ENCODE measurements around the gene MEA1.
"Not testable (repeated sequence)": the region's sequence is repeated elsewhere in the genome, so short reads cannot be mapped to it uniquely, and the experiment has no call there.

Gene MEA1

DNA sequence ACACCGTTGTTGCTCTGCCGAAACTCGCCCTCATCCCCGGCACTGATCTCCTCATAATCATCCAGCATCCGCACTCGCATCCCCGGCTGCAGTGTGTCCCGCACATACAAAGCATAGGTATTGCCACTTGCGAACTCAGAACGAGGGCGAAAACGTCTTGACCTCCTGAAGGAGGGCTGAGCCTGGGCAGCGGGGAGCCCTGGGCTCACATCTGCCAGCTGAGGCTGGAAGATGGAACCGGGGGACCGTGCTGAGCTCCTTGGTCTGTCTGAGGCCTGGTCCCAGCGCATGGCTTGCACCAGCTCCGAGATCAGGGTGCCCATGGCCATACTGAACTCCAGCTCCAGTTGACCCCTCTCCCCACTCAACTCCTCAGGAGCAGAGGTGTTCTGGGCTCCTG, 37.2 kb upstream of the MEA1 start:
- no peak overlapping the region; the same call in 1 of the 2 replicates for H3K27ac ChIP-seq

DNA sequence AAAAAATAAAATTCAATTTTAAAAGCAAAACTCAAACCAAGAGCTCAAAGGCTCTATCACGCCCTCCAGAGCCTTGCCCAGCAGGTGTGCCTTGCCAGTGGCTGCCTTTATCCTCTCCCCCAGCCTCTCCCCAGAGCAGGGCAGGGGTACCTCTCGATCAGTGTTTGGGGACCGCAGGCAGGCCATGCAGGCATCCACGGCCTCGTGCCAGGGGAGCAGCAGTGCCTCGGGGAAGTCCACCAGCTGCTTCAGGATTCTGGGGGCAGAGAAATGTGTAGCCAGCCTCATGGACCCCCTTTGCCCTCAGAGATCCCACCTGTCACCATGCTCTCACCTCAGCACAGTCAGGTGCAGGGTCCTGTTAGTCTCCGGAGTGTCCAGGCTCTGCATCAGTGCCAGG, 34.3 kb upstream of the MEA1 start:
- H3K27ac ChIP-seq, result no peak overlapping the region
- TF ChIP-seq, protein P1, sequence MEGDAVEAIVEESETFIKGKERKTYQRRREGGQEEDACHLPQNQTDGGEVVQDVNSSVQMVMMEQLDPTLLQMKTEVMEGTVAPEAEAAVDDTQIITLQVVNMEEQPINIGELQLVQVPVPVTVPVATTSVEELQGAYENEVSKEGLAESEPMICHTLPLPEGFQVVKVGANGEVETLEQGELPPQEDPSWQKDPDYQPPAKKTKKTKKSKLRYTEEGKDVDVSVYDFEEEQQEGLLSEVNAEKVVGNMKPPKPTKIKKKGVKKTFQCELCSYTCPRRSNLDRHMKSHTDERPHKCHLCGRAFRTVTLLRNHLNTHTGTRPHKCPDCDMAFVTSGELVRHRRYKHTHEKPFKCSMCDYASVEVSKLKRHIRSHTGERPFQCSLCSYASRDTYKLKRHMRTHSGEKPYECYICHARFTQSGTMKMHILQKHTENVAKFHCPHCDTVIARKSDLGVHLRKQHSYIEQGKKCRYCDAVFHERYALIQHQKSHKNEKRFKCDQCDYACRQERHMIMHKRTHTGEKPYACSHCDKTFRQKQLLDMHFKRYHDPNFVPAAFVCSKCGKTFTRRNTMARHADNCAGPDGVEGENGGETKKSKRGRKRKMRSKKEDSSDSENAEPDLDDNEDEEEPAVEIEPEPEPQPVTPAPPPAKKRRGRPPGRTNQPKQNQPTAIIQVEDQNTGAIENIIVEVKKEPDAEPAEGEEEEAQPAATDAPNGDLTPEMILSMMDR (conservative IDR thresholded peaks at IDR 0.05), result no peak

More for the DNA sequence above, 37.2 kb upstream of the MEA1 start:
- TF ChIP-seq, protein P1 (conservative IDR thresholded peaks at IDR 0.05), result no peak

DNA sequence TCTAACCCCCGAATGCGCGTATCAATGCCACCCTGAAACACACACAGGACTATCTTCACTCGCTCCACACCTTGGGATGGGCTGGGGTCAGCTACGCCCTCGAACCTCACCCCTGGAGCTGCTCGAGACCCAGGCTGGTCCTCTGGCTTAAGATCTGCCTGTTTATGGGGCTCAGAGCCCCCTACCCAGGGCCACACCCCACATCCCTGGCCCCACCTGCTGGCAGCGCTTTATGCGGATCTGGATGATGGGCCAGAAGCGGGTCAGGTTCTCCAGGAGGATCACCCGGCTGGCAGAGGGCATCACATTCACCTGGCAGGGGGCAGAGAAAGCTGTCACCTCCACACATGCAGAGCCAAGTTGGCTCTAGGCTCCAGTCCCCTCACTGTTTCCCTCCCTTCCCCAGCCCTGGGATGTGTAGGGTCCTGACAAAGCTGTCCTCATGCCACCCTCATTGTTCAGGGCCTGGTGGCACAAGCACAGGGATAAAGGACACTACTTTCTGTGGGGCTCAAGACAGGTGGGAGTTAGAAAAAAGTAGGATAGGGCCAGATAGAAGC, 31.7 kb upstream of the MEA1 start:
- TF ChIP-seq, protein P1 (conservative IDR thresholded peaks at IDR 0.05), result no peak

DNA sequence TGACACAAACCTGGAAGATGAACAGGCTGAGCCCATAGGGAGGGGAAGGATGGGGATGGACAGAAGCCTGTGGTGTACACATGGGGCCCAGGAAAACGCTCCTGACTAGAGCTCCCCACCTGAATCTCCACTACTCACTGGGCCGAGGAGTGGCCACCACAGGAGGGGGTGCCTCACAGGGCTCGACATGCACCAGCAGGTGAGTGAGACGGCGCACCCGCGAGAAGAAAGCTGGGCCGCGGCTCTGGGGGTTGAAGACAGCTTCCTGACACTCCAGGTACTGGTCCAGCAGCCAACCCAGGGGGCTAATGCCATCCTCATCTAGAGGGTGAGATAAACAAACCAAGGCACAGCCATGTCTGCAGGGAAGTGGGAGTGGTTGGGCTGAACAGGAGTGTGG, 29.6 kb upstream of the MEA1 start:
- no peak overlapping the region for H3K27ac ChIP-seq
- TF ChIP-seq, protein P1 (conservative IDR thresholded peaks at IDR 0.05), result no peak

More for the DNA sequence above, 31.7 kb upstream of the MEA1 start:
- H3K27ac ChIP-seq, result no peak overlapping the region

DNA sequence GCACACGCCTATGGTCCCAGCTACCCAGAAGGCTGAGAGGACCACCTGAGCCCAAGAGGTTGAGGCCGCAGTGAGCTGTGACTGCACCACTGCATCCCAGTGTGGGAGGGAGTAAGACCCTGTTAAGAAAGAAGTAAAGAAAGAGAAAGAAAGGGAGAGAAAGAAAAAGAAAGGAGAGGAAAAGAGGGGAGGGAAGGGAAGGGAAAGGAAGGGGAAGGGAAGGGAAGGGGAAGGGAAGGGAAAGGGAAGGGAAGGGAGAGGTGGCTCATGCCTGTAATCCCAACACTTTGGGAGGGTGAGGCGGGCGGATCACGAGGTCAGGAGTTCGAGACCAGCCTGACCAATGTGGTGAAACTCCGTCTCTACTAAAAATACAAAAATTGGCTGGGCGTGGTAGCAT, 27.7 kb upstream of the MEA1 start:
- H3K27ac ChIP-seq, result not testable (repeated sequence)

DNA sequence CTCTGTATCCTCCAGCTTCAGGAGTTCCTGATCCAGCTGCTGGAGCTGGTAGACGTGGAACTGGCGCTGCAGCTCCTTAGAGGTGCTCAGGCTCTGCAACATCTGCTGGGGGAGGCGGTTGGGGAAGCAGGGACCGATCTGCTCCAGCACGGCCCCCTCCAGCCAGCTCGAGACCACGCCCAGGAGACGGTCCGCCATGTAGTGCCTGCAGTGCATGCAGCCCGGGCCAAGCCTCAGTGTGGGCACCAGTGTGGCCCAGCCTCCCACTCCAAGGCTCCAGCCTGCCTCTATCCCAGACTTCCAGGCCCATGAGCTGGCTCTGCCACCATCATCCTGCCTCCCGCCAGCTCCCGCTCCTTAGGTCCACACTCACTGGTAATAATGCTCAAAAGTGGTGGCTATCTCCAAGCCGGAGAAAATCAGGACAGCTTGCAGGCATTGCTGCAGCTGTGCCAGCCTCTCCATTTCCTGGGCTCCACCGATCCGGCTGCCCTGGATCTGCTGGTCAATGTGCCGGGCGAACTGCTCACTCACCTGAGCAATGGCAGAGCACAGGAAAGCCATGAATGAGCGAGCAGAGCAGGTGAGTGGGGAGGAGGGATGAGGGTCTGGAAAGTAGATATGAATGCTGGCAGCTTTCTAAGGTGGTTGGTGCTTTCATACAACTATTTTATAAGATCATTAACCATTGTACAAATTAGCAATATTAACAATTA, 27.0 kb upstream of the MEA1 start:
- TF ChIP-seq, protein P1 (conservative IDR thresholded peaks at IDR 0.05), result no peak
- no peak overlapping the region for H3K27ac ChIP-seq

DNA sequence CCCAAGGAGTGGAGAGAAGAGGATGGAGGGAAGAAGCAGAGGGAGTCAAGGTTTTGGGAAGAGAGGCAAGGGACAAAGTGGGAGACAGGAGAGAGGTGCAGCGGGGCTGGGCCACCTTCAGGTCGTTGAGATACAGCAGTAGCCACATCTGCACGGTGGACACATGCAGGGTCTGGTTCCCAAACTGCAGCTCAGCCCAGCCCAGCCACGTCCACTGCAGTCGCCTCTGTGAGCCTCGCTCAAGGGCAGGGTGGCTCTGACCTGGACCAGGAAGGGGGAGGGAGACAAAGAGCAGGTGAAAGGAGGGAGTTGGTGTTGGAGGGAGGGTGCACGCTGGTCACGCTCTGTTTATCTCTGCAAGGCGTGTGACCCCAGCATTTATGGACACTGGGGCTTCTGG, 25.0 kb upstream of the MEA1 start:
- H3K27ac ChIP-seq, result no peak overlapping the region
- TF ChIP-seq, protein P1 (conservative IDR thresholded peaks at IDR 0.05), result no peak

DNA sequence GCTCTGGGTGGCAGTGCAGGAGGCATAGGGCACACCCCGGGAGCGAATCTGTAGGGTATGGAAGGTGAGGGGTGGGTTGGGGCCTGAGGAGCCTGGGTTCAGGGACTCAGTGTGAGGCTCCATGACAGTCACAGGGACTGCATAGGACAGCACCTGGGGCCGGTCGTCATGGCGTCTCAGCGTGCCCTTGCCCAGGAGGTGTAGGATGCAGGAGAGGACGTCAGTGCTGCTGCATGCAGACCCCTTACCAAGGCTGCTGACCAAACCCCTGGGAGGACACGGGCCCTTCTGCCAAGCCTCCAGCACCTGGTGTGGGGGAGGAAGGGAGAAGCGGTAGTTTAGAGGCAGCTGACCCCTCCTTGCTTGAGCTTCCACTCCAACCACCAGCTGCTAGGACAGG, 24.0 kb upstream of the MEA1 start:
- no peak overlapping the region for H3K27ac ChIP-seq
- TF ChIP-seq, protein P1 (conservative IDR thresholded peaks at IDR 0.05), result no peak
